ENCODE data around the gene TRAPPC2. TPM values are rescaled to one million over a fixed set of nuclear protein-coding genes. Genes with fewer than 3 reads are reported as not detected.

The TRAPPC2 gene
- total RNA-seq, 1 donor from 2014 or later = 23.4 TPM

DNA sequence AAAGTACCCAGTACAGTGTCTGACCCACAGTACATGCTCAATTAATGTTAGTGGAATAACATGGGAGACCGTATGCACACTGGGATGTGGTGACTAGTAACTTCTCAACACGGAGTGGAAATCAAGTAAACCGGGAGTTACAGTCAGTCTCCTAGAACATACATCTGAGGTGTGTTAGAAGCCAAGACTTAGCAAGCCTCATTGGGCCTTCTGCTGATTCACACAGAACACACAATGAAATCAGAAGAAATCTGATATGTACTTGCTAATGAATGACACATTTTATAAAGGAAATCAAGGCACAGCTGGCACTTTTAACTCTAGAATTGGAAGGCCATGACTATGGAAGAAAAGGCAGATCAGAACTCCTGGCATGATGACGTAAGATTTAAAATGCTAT lies 13.0 kb downstream of the TRAPPC2 start:
- Mint-ChIP-seq H3K9me3 (ENCODE audit: low read depth) (peaks cover 29% of the 10 kb centered on the region), H3K4me3 (ENCODE audit: low read depth) (no peak overlapping the region), H3K27me3 (no peaks in the 10 kb centered on the region)

DNA sequence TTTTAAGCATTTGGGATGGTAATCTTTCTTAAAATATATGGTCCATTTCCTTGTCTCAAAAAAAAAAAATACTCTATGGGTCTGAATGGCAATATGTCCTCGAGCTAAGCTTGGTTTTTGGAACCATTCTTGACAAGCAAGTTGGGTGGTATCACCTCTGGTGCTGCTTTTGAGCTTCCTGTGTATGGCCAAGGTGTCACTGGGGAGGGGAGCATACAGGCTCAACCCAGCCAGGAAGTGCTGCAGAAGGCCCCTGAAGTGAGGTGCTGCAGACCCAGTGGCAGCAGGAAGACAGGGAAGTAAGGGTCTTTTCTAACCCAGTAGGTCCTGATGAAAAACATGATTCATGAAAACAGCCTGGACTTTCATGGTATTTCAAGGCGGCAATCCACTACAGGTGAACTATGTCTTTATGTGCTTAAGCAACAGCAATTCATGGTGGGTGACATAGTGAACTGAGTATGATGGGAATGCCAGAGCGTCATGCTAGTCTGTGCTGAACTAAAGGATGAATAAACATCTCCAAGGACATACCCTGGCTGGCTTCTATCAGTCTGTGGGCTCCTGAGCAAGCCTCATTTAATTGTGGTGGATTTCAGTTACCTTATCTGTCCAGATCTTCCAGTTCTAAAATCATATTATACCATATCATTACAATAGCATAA lies 15.1 kb downstream of the TRAPPC2 start:
- no peak overlapping the region for H3K4me3 Mint-ChIP-seq (ENCODE audit: low read depth)
- no peak overlapping the region for H3K27ac Mint-ChIP-seq
- H3K4me1 Mint-ChIP-seq (ENCODE audit: low read depth) = peaks cover 8% of the 10 kb centered on the region
- no peak for DNase-seq (ENCODE audit: low spot score, unreplicated experiment)
- H3K36me3 Mint-ChIP-seq (ENCODE audit: insufficient read depth) = peaks cover 21% of the 10 kb centered on the region
- TF ChIP-seq CTCF (IDR thresholded peaks at IDR 0.05; ENCODE audit: unreplicated experiment) = no peak
- peaks cover 21% of the 10 kb centered on the region for H3K9me3 Mint-ChIP-seq (ENCODE audit: low read depth)
- H3K27me3 Mint-ChIP-seq = no peaks in the 10 kb centered on the region

More for the DNA sequence above, 13.0 kb downstream of the TRAPPC2 start:
- no peak for TF ChIP-seq CTCF (IDR thresholded peaks at IDR 0.05; ENCODE audit: unreplicated experiment)
- peak overlapping the region; percentile 97 for H3K27ac Mint-ChIP-seq
- peaks cover 20% of the 10 kb centered on the region for H3K36me3 Mint-ChIP-seq (ENCODE audit: insufficient read depth)
- H3K4me1 Mint-ChIP-seq (ENCODE audit: low read depth) = peaks cover 8% of the 10 kb centered on the region
- no peak for DNase-seq (ENCODE audit: low spot score, unreplicated experiment)

- Mint-ChIP-seq H3K27me3 (no peaks in the 10 kb centered on the region), H3K36me3 (ENCODE audit: insufficient read depth) (peaks cover 13% of the 10 kb centered on the region), H3K4me3 (ENCODE audit: low read depth) (no peak overlapping the region), H3K27ac (peak overlapping the region; percentile 10), H3K4me1 (ENCODE audit: low read depth) (peaks cover 8% of the 10 kb centered on the region), H3K9me3 (ENCODE audit: low read depth) (peaks cover 12% of the 10 kb centered on the region)
- TF ChIP-seq CTCF (IDR thresholded peaks at IDR 0.05; ENCODE audit: unreplicated experiment) = no peak
- DNase-seq (ENCODE audit: low spot score, unreplicated experiment) = no peak
These were observed 16.5 kb downstream of the TRAPPC2 start for GRCh38 chrX:13717700-13718472.

DNA sequence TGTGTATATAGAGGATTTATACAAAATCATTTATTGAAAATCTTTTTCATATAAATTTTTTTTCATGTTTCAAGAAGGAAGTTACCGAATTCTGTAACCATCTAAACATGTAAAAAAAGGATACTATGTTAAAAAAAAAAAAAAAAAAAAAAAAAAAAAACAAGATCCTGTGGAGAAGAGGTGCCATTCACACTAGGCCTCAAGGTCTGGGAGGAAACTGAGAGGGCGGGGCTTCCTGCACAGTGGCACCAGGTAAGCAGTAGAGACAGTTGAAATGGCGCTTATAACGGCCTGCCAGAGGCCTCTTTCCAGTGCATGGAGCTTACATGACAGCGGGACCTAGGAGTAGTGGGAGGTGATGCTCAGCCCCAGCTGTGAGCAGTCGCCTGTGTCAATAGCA lies 17.5 kb downstream of the TRAPPC2 start:
- H3K27me3 Mint-ChIP-seq = no peaks in the 10 kb centered on the region
- H3K4me3 Mint-ChIP-seq (ENCODE audit: low read depth) = no peak overlapping the region
- no peak for TF ChIP-seq CTCF (IDR thresholded peaks at IDR 0.05; ENCODE audit: unreplicated experiment)
- H3K4me1 Mint-ChIP-seq (ENCODE audit: low read depth) = peaks cover 6% of the 10 kb centered on the region
- DNase-seq (ENCODE audit: low spot score, unreplicated experiment) = no peak
- no peak overlapping the region for H3K27ac Mint-ChIP-seq
- peaks cover 10% of the 10 kb centered on the region for H3K9me3 Mint-ChIP-seq (ENCODE audit: low read depth)
- peaks cover 14% of the 10 kb centered on the region for H3K36me3 Mint-ChIP-seq (ENCODE audit: insufficient read depth)

DNA sequence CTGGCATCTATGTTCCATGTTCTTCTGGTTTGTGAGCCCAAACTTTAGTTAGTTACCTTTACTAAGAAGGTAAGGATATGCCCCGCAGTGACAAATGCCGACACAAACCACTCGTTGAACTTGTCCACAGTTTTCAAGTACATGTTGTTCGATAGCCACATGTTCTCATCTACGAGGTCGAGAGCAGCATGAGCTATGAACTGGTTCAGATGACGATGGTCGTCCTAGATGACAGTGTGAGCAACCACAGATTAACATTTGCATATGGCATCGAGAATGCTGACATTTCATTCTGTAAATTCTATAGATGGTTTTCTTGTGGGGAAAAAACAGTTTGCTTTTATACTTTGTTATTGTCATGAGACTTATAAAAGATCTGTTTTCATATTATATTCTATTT lies 18.0 kb downstream of the TRAPPC2 start:
- H3K36me3 Mint-ChIP-seq (ENCODE audit: insufficient read depth) = peaks cover 18% of the 10 kb centered on the region
- H3K4me1 Mint-ChIP-seq (ENCODE audit: low read depth) = peaks cover 1% of the 10 kb centered on the region
- H3K9me3 Mint-ChIP-seq (ENCODE audit: low read depth) = peaks cover 12% of the 10 kb centered on the region
- no peaks in the 10 kb centered on the region for H3K27me3 Mint-ChIP-seq
- DNase-seq (ENCODE audit: low spot score, unreplicated experiment) = no peak
- no peak overlapping the region for H3K4me3 Mint-ChIP-seq (ENCODE audit: low read depth)
- no peak overlapping the region for H3K27ac Mint-ChIP-seq
- no peak for TF ChIP-seq CTCF (IDR thresholded peaks at IDR 0.05; ENCODE audit: unreplicated experiment)

Data from progenitor cell of endocrine pancreas (in vitro differentiated cells).